ENCODE data around the gene NPHP1. TPM values are rescaled to one million over a fixed set of nuclear protein-coding genes. Genes with fewer than 3 reads are reported as not detected.
"Not testable (repeated sequence)": the region's sequence is repeated elsewhere in the genome, so short reads cannot be mapped to it uniquely, and the experiment has no call there.

NPHP1 gene
- total RNA-seq, 1 experiment from 2014 or later = 3.1 TPM

- BruUV-seq (replicated peaks) = no TSS peak
- CTCF ChIA-PET = no interaction called here
- Mint-ChIP-seq H3K4me3 (ENCODE audit: unreplicated experiment) (no peak overlapping the region), H3K4me1 (ENCODE audit: insufficient read depth, unreplicated experiment) (no peaks in the 10 kb centered on the region), H3K9me3 (ENCODE audit: unreplicated experiment) (no peaks in the 10 kb centered on the region), H3K27me3 (ENCODE audit: insufficient read depth, unreplicated experiment) (peaks cover 81% of the 10 kb centered on the region), H3K27ac (ENCODE audit: low read depth, unreplicated experiment) (no peak overlapping the region), H3K36me3 (ENCODE audit: insufficient read depth, unreplicated experiment) (no peaks in the 10 kb centered on the region)
- POLR2A ChIA-PET = interaction anchor here (1.0 kb wide), 1 partner anchor 17 kb away, joined by 3 read pairs; no protein-coding TSS in a partner anchor
- intact Hi-C loops (cut with micrococcal nuclease) = no loop called here
- no peak for DNase-seq (ENCODE audit: unreplicated experiment)
- no peak for TF ChIP-seq CTCF (IDR thresholded peaks at IDR 0.05; ENCODE audit: unreplicated experiment)
These were observed 17.1 kb upstream of the NPHP1 start for GRCh38 chr2:110221938-110222337.

- peaks cover 81% of the 10 kb centered on the region for H3K27me3 Mint-ChIP-seq (ENCODE audit: insufficient read depth, unreplicated experiment)
- no peak overlapping the region for H3K27ac Mint-ChIP-seq (ENCODE audit: low read depth, unreplicated experiment)
- POLR2A ChIA-PET = no interaction called here
- no peaks in the 10 kb centered on the region for H3K9me3 Mint-ChIP-seq (ENCODE audit: unreplicated experiment)
- H3K4me1 Mint-ChIP-seq (ENCODE audit: insufficient read depth, unreplicated experiment) = no peaks in the 10 kb centered on the region
- intact Hi-C loops (cut with micrococcal nuclease) = no loop called here
- no peak for TF ChIP-seq CTCF (IDR thresholded peaks at IDR 0.05; ENCODE audit: unreplicated experiment)
- DNase-seq (ENCODE audit: unreplicated experiment) = no peak
- CTCF ChIA-PET = interaction anchor here (0.8 kb wide), 1 partner anchor 591 kb away, joined by 4 read pairs; no protein-coding TSS in a partner anchor
- H3K4me3 Mint-ChIP-seq (ENCODE audit: unreplicated experiment) = no peak overlapping the region
- BruUV-seq (replicated peaks) = no TSS peak
- H3K36me3 Mint-ChIP-seq (ENCODE audit: insufficient read depth, unreplicated experiment) = no peaks in the 10 kb centered on the region
These were observed 15.4 kb upstream of the NPHP1 start for GRCh38 chr2:110220190-110220564.

DNA sequence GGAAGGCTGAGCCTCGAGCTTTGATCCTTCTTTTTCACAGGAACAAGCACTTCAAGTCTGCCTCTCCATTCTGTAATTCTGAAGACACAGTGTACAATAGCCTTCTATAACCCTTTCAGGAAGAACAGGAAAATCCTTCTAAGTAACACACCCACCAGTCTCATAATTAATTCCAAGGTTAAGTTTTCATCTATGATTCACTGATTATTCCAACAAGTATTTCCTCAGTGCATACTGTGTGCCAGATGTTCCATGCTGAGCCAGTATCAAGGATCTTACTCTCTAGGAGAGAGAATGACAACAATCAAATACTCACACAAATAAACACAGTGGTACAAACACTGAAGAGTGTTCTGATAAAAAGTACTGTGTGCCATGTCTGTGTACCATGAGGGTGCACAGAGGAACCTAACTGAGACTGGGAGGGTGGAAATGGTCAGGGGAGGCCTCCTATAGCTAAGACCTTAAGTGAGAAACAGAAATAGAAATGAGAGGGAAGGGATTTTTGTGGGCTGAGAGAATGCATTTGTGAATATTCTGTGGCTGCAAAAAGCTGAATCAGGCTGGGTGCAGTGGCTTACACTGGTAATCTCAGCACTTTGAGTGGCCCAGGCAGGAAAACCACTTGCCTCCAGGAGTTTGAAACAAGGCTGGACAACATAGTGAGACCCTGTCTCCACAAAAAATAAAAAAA lies 14.8 kb upstream of the NPHP1 start:
- ChIA-PET POLR2A (no interaction called here), CTCF (interaction anchor here (0.8 kb wide), 1 partner anchor 592 kb away, joined by 4 read pairs; no protein-coding TSS in a partner anchor)
- no TSS peak for BruUV-seq (replicated peaks)
- H3K4me3 Mint-ChIP-seq (ENCODE audit: unreplicated experiment) = no peak overlapping the region
- TF ChIP-seq CTCF (IDR thresholded peaks at IDR 0.05; ENCODE audit: unreplicated experiment) = no peak
- H3K4me1 Mint-ChIP-seq (ENCODE audit: insufficient read depth, unreplicated experiment) = no peaks in the 10 kb centered on the region
- DNase-seq (ENCODE audit: unreplicated experiment) = no peak
- H3K27ac Mint-ChIP-seq (ENCODE audit: low read depth, unreplicated experiment) = no peak overlapping the region
- H3K9me3 Mint-ChIP-seq (ENCODE audit: unreplicated experiment) = no peaks in the 10 kb centered on the region
- no peaks in the 10 kb centered on the region for H3K36me3 Mint-ChIP-seq (ENCODE audit: insufficient read depth, unreplicated experiment)
- intact Hi-C loops (cut with micrococcal nuclease) = no loop called here
- H3K27me3 Mint-ChIP-seq (ENCODE audit: insufficient read depth, unreplicated experiment) = peaks cover 83% of the 10 kb centered on the region

GRCh38 chr2:110218889-110219288 lies 14.1 kb upstream of the NPHP1 start:
- CTCF ChIA-PET; H3K9me3 Mint-ChIP-seq (ENCODE audit: unreplicated experiment): not testable (repeated sequence)
- H3K27me3 Mint-ChIP-seq (ENCODE audit: insufficient read depth, unreplicated experiment) = peaks cover 77% of the 10 kb centered on the region

More at GRCh38 chr2:110218889-110219288, 14.1 kb upstream of the NPHP1 start:
- H3K4me3 Mint-ChIP-seq (ENCODE audit: unreplicated experiment); H3K4me1 Mint-ChIP-seq (ENCODE audit: insufficient read depth, unreplicated experiment); POLR2A ChIA-PET; BruUV-seq (replicated peaks); H3K27ac Mint-ChIP-seq (ENCODE audit: low read depth, unreplicated experiment); H3K36me3 Mint-ChIP-seq (ENCODE audit: insufficient read depth, unreplicated experiment); DNase-seq (ENCODE audit: unreplicated experiment); intact Hi-C loops (cut with micrococcal nuclease): not testable (repeated sequence)

All from MCF 10A (cell line).